HUES64 (cell line): Measurements from ENCODE around the gene MYH4.

Experiments used
- H3K27ac ChIP-seq: 2 replicates; pipeline ENCODE4 v1.7.0; 2013; ENCODE audit warnings: low read depth, low read length, inconsistent platforms
- H3K27me3 ChIP-seq: 2 replicates; pipeline ENCODE4 v1.6.1; 2013; ENCODE audit warnings: mild to moderate bottlenecking, low read length; ENCODE audit not compliant: insufficient read depth
- H3K36me3 ChIP-seq: 2 replicates; pipeline ENCODE4 v1.6.1; 2013; ENCODE audit warnings: mild to moderate bottlenecking, low read length; ENCODE audit not compliant: insufficient read depth
- H3K4me1 ChIP-seq: 2 replicates; pipeline ENCODE4 v1.6.1; 2013; ENCODE audit warnings: mild to moderate bottlenecking, low read length, moderate library complexity; ENCODE audit not compliant: insufficient read depth
- H3K4me3 ChIP-seq: 2 replicates; pipeline ENCODE4 v1.5.1; 2013; ENCODE audit warnings: mild to moderate bottlenecking, low read length, moderate library complexity
- H3K9ac ChIP-seq: 2 replicates; pipeline ENCODE4 v1.6.1; 2013; ENCODE audit warnings: mild to moderate bottlenecking, low read depth, low read length
- H3K9me3 ChIP-seq: 2 replicates; pipeline ENCODE4 v1.6.1; 2013; ENCODE audit warnings: low read depth, low read length; ENCODE audit not compliant: insufficient read depth
- WGBS: fragments of 150-250, 120-280 bp; methylation state at CpG from one replicate; pipeline ENCODE4 v1.1.7; 2013; ENCODE audit warnings: missing lambda C conversion rate; 5-methylcytosine and 5-hydroxymethylcytosine counted together

MYH4 gene

DNA sequence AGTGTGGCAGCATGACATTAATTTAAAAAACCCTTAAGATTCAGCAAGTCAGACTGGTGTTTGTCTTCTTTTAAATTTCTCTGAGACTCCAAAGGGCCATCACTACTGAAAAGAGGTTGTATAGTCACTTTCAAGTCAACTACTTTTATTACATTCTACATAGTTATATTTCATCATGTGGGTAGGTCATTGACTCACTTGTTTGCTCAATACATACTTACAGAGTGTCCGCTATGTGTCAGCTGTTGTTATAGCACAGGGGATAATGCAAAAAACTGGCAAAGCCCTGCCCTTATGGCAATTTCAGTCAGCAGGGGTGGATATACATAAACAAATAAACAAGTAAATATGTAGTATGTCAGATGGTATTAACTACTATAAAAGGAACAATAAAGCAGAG is 2.5 kb upstream of the MYH4 start:
- H3K4me3 ChIP-seq = no peak overlapping the region
- no peaks in the 10 kb centered on the region for H3K36me3 ChIP-seq
- H3K9me3 ChIP-seq = no peaks in the 10 kb centered on the region
- H3K9ac ChIP-seq = no peak overlapping the region
- no peaks in the 10 kb centered on the region for H3K4me1 ChIP-seq
- H3K27ac ChIP-seq = no peak overlapping the region
- no peaks in the 10 kb centered on the region for H3K27me3 ChIP-seq
- WGBS = 100% methylated on average over 1 of the region's 1 CpG

DNA sequence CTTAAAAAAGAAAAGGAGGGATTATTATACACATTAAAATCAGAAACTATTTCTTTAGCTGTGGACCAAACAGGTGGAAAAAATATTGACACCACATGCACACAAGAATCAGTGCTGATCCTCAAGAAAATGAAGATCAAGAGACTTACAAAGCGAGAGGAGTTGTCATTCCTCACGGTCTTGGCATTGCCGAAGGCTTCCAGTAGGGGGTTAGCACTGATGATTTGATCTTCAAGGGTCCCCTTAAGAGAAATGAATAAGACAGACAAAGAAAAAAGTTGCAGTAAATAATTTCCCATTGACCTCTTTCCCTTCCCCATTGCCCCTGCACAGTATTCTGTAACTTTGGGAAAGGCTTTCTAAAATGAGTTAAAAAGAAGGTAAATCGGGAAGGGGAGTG is 6.0 kb downstream of the MYH4 start:
- WGBS = 79% methylated on average over 4 of the region's 4 CpGs

GRCh38 chr17:10460062-10460461 is 9.3 kb downstream of the MYH4 start:
- H3K36me3 ChIP-seq = no peaks in the 10 kb centered on the region
- H3K9me3 ChIP-seq = no peaks in the 10 kb centered on the region
- 95% methylated on average over 4 of the region's 4 CpGs for WGBS
- no peak overlapping the region for H3K27ac ChIP-seq
- no peak overlapping the region for H3K9ac ChIP-seq
- H3K4me1 ChIP-seq = no peaks in the 10 kb centered on the region
- no peak overlapping the region for H3K4me3 ChIP-seq
- no peaks in the 10 kb centered on the region for H3K27me3 ChIP-seq

More for the DNA sequence above, 6.0 kb downstream of the MYH4 start:
- Histone ChIP-seq H3K27me3 (no peaks in the 10 kb centered on the region), H3K27ac (no peak overlapping the region), H3K4me3 (no peak overlapping the region), H3K4me1 (no peaks in the 10 kb centered on the region), H3K9me3 (no peaks in the 10 kb centered on the region), H3K9ac (no peak overlapping the region), H3K36me3 (no peaks in the 10 kb centered on the region)

DNA sequence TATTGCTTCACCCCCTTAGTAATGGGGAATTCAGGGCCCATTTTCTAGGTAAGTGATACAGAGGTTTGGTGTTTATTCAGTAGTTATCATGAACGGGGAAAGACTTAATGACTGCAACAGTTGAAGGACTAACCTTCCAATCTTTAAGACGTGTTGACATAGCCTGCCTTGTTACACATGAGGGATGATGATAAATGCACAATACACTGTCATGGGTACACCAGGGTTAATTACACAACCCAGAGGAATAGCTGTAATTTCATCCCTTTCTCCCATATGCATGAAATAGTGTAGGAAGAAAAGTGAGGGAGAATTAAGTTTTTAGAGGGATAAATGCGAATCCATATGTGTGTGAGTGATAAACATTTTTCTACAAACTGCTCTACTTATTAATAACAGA is 10.7 kb downstream of the MYH4 start:
- Histone ChIP-seq H3K4me3 (no peak overlapping the region), H3K27ac (no peak overlapping the region), H3K27me3 (no peaks in the 10 kb centered on the region), H3K9ac (no peak overlapping the region), H3K4me1 (no peaks in the 10 kb centered on the region), H3K9me3 (no peaks in the 10 kb centered on the region), H3K36me3 (no peaks in the 10 kb centered on the region)
- WGBS = 96% methylated on average over 2 of the region's 3 CpGs

- H3K4me1 ChIP-seq = no peaks in the 10 kb centered on the region
- H3K27me3 ChIP-seq = no peaks in the 10 kb centered on the region
- H3K9ac ChIP-seq = no peak overlapping the region
- H3K4me3 ChIP-seq = no peak overlapping the region
- no peak overlapping the region for H3K27ac ChIP-seq
- no peaks in the 10 kb centered on the region for H3K36me3 ChIP-seq
- no CpG with 5 or more reads among the region's 1 CpG for WGBS
- no peaks in the 10 kb centered on the region for H3K9me3 ChIP-seq
These were observed 11.4 kb downstream of the MYH4 start for GRCh38 chr17:10457952-10458351.

DNA sequence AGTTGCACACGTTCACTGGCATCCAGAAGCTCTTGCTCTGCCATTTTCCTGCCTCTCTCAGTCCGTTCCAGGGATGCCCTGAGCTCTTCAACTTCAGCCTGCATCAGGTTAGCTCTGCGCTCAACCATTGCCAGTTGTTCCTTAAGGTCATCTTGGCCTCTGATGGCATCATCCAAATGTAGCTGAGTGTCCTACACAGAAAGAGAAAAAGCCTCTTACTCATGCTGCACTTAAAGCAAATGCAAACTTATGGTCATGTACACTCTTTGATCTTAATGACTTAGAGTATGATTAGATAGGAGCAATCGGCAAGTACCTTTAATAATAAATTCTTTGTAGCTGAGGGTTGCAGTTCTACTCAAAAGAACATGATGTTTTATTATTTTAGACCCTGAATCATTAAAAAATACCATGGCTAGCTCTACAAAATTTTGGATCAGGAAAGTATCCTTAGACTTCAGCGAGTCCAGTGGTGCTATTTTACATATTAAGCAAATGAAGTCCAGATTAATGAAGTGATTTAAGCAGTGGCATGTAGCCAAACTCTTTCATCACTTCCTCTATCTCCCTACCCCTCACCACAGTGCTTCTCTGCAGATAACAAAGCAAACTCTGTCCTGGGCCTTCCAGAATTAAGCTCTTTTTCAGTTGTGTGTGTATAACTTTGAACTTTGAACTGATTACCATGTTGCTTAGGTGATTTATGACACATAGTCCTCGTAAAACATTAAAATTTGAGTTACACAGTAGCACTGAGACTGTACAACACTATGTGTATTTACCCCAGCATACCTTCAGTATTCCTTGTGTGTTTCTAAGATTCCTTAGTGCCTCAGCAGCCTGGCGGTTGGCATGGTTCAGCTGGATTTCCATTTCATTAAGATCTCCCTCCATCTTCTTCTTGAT is 22.1 kb downstream of the MYH4 start:
- 92% methylated on average over 7 of the region's 7 CpGs for WGBS
- H3K36me3 ChIP-seq = no peaks in the 10 kb centered on the region
- no peak overlapping the region for H3K4me3 ChIP-seq
- no peaks in the 10 kb centered on the region for H3K4me1 ChIP-seq
- no peaks in the 10 kb centered on the region for H3K9me3 ChIP-seq
- H3K27ac ChIP-seq = no peak overlapping the region
- H3K27me3 ChIP-seq = no peaks in the 10 kb centered on the region
- no peak overlapping the region for H3K9ac ChIP-seq

- H3K4me3 ChIP-seq = no peak overlapping the region
- no peak overlapping the region for H3K9ac ChIP-seq
- H3K27me3 ChIP-seq = no peaks in the 10 kb centered on the region
- no peaks in the 10 kb centered on the region for H3K4me1 ChIP-seq
- no peaks in the 10 kb centered on the region for H3K36me3 ChIP-seq
- no peak overlapping the region for H3K27ac ChIP-seq
- no peaks in the 10 kb centered on the region for H3K9me3 ChIP-seq
- 100% methylated on average over 1 of the region's 1 CpG for WGBS
These were observed 29.5 kb downstream of the MYH4 start for GRCh38 chr17:10439816-10440215.

- H3K4me3 ChIP-seq = no peak overlapping the region
- H3K9ac ChIP-seq = no peak overlapping the region
- H3K27ac ChIP-seq = no peak overlapping the region
- 92% methylated on average over 3 of the region's 3 CpGs for WGBS
- no peaks in the 10 kb centered on the region for H3K4me1 ChIP-seq
- no peaks in the 10 kb centered on the region for H3K36me3 ChIP-seq
- no peaks in the 10 kb centered on the region for H3K27me3 ChIP-seq
- no peaks in the 10 kb centered on the region for H3K9me3 ChIP-seq
These were observed 34.3 kb downstream of the MYH4 start for GRCh38 chr17:10435096-10435495.

DNA sequence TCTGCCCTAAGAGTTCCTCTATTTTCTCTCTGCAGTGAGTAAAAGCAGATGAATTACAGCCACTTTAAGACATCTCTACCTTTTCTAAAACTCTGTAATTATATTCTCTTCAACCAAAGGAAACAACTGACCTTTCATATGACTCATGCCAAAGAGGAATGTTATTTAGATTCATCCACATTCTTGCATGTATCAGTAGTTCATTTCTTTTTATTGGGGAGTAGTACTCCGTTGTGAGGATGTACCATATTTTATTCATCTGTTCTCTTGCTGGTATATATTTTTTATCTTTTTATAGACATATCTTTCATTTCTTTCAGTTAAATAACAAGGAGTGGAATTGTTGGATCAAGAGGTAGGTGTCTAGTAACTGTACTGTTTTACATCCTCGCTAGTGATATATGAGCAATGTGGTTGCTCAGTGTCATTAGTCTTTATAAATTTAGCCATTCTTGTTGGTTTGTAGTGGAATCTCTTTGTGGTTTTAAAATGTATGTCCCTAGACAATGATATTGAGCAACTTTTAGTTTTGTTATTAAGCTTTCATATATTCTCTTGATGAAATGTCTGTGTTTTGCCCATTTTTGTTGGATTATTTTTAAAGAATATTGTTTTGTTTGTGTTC is 39.8 kb downstream of the MYH4 start:
- WGBS = 89% methylated on average over 1 of the region's 2 CpGs
- H3K27me3 ChIP-seq = no peaks in the 10 kb centered on the region
- no peaks in the 10 kb centered on the region for H3K36me3 ChIP-seq
- no peaks in the 10 kb centered on the region for H3K9me3 ChIP-seq
- peaks cover 7% of the 10 kb centered on the region; the same call in 1 of the 2 replicates for H3K4me1 ChIP-seq
- H3K4me3 ChIP-seq = no peak overlapping the region
- no peak overlapping the region for H3K27ac ChIP-seq
- H3K9ac ChIP-seq = no peak overlapping the region

- no peaks in the 10 kb centered on the region for H3K36me3 ChIP-seq
- H3K9ac ChIP-seq = no peak overlapping the region
- H3K27ac ChIP-seq = no peak overlapping the region
- no peaks in the 10 kb centered on the region for H3K9me3 ChIP-seq
- no peaks in the 10 kb centered on the region for H3K27me3 ChIP-seq
- WGBS = 92% methylated on average over 2 of the region's 2 CpGs
- peaks cover 7% of the 10 kb centered on the region; the same call in 1 of the 2 replicates for H3K4me1 ChIP-seq
- H3K4me3 ChIP-seq = no peak overlapping the region
These were observed 40.6 kb downstream of the MYH4 start for GRCh38 chr17:10428781-10429180.

GRCh38 chr17:10421900-10422542 is 47.3 kb downstream of the MYH4 start, which contains the start of gene MYH8:
Gene MYH8 (minus strand): TSS chr17:10421950. CDS start chr17:10420227, 1,723 bp downstream.
- no peak within 1 kb of the TSS for H3K4me3 ChIP-seq
- H3K9me3 ChIP-seq = no peaks in the 10 kb centered on the region
- WGBS = 93% methylated on average over 7 of the region's 7 CpGs
- no peaks in the 10 kb centered on the region for H3K27me3 ChIP-seq
- no peak within 1 kb of the TSS for H3K27ac ChIP-seq
- no peak within 1 kb of the TSS for H3K9ac ChIP-seq
- no peaks in the 10 kb centered on the region for H3K36me3 ChIP-seq
- peaks cover 16% of the 10 kb centered on the region; the same call in 1 of the 2 replicates for H3K4me1 ChIP-seq
